Measurements from ENCODE around the gene CYSLTR2. TPM values are rescaled to one million over a fixed set of nuclear protein-coding genes. Genes with fewer than 3 reads are reported as not detected.
A peak's percentile ranks its signal among the peaks of the same experiment; 100 is the strongest.
"Not testable (repeated sequence)": the region's sequence is repeated elsewhere in the genome, so short reads cannot be mapped to it uniquely, and the experiment has no call there.

Gene CYSLTR2
- total RNA-seq, 1 donor from 2014 or later = 9.8 TPM

GRCh38 chr13:48679941-48680680, 26.4 kb downstream of the CYSLTR2 start:
- intact Hi-C loops (cut with DNase I) = no loop called here
- ATAC-seq (no peak), DNase-seq (ENCODE audit: missing footprints) (no peak)

DNA sequence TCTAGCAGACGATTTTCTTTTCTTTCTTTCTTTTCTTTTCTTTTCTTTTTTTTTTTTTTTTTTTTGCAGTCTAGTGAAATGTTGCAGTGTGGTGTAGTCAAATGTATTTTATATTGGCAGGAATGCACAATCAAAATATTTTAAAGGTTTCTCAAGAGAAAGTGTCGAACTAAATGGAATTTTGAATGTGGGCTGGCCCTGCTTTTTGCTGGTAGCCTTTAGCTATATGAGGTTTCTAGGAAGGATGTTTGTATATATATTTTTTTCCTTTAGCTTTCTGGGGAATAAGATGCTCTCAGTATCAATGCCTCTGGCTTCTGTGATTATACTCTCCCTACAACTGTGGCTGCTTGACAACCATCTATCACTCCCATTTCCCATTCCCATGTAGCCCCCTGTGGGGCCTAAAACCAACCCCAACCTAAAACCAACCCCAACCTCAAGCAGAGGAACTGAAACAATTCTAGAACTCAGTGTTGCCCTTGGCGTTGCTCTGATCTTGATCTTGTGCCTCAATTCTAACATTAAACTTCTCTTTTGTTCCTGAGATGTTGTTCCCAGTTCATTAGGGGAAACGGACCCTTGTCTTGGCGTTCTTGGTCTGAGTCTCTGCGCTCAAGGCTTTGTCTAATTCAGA, 27.1 kb downstream of the CYSLTR2 start:
- ATAC-seq (no peak), DNase-seq (ENCODE audit: missing footprints) (no peak)
- intact Hi-C loops (cut with DNase I) = no loop called here

DNA sequence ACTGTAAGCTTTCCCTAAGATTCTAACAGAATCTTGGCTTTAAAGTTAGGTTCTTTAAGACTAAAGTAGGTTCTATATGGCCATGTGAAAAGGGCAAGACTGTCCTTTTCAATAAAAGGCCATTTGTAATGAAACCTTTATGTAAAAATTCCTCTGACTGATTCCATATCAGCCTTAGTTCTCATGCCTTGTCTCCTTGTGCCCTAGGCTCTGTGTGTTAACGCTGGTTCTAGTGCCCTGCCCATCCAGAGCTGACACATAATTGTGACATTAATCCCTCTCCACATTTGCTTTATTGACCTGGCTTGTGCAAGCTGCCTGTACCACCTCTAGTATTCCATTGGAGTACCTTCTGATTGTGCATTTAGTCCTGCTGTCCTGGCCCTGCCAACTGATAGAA, 28.2 kb downstream of the CYSLTR2 start:
- DNase-seq (ENCODE audit: missing footprints) = no peak
- intact Hi-C loops (cut with DNase I) = no loop called here
- no peak for ATAC-seq

DNA sequence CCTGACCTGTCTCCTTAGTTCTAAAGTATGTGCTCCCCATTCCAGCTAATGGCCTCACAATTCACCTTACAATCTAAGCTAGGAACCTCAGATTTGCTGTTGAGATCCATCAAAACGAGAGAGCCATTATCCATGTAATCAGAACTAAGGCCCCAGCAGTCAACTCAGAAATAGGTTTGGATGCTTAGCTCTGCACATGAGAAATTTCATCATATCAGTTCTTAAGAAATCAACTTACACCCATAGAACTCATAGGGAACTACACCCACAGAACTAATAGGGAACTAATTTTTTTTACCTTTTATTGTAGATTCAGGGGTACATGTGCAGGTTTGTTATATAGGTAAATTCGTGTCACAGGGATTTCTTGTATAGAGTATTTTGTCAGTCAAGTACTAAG, 28.7 kb downstream of the CYSLTR2 start:
- no peak for DNase-seq (ENCODE audit: missing footprints)
- intact Hi-C loops (cut with DNase I) = no loop called here
- ATAC-seq = no peak

- intact Hi-C loops (cut with DNase I) = no loop called here
- DNase-seq (ENCODE audit: missing footprints) = no peak
- no peak for ATAC-seq
These were observed 33.0 kb downstream of the CYSLTR2 start for GRCh38 chr13:48686636-48687210.

GRCh38 chr13:48687249-48687648, 33.5 kb downstream of the CYSLTR2 start:
- DNase-seq (ENCODE audit: missing footprints) (no peak), ATAC-seq (no peak)
- intact Hi-C loops (cut with DNase I) = no loop called here

DNA sequence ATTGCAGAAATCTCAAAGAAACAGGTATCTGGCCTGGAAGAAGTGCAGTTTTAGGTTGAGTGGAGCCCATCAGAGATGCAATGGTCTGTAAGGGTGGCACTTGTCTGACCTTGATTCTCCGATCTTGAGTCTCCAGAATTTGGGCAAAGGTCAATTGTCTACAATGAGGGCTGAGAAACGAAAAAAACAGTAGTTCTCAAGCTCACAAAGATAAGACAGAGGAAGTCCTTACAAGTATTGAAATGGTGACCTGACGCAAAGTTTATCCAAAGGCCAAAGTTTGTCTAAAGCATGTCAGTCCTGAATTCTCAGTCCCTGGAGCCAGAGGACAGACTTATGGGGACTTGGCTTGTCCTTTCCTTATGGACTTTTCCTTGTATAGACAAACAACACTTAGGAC, 40.3 kb downstream of the CYSLTR2 start:
- intact Hi-C loops (cut with DNase I) = no loop called here
- no peak for ATAC-seq
- no peak for DNase-seq (ENCODE audit: missing footprints)

DNA sequence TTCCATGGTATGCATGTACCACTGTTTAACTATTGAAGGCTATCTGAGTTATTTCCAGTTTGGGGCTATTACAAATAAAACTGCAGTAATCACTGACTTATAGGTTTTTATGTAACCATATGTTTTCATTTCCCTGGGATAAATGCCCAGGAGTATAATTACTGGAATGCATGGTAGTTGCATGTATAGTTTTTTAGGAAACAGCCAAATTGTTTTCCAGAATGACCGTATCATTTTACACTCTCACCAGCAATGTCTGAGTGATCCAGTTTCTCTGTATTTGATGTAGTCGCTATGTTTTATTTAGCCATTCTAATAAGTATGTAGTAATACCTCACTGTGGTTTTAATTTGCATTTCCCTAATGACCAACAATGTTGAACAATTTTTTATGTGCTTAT, 42.0 kb downstream of the CYSLTR2 start:
- intact Hi-C loops (cut with DNase I) = no loop called here
- ATAC-seq (no peak), DNase-seq (ENCODE audit: missing footprints) (no peak)

DNA sequence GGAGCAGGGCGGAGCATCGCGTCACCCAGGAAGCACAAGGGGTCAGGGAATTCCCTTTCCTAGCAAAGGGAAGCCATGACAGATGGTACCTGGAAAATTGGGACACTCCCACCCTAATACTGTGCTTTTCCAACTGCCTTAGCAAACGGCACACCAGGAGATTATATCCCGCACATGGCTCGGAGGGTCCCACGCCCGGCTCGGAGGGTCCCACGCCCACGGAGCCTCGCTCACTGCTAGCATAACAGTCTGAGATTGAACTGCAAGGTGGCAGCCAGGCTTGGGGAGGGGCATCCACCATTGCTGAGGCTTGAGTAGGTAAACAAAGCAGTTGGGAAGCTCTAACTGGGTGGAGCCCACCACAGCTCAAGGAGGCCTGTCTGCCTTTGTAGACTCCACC, 42.9 kb downstream of the CYSLTR2 start:
- intact Hi-C loops (cut with DNase I); ATAC-seq; DNase-seq (ENCODE audit: missing footprints): not testable (repeated sequence)

GRCh38 chr13:48707405-48707804, 53.7 kb downstream of the CYSLTR2 start:
- no peak for ATAC-seq
- intact Hi-C loops (cut with DNase I) = no loop called here
- DNase-seq (ENCODE audit: missing footprints) = no peak

DNA sequence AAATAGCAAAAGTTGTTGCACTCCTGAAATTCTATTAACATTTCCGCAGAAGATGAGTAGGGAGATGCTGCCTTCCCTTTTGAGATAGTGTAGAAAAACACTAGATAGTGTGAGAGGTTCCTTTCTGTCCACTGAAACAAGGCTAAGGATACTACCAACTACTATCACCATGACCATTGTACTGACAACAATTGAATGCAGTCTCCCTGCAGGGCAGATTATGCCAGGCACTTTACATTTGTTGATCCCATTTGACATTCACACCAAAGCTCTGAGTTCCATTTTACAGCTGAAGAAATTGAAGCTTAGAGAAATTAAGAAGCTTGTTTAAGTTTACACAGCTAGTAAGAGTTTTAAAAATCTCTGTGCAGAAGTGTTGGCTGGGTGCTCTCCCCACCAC, 55.0 kb downstream of the CYSLTR2 start:
- ATAC-seq (no peak), DNase-seq (ENCODE audit: missing footprints) (no peak)
- intact Hi-C loops (cut with DNase I) = no loop called here

DNA sequence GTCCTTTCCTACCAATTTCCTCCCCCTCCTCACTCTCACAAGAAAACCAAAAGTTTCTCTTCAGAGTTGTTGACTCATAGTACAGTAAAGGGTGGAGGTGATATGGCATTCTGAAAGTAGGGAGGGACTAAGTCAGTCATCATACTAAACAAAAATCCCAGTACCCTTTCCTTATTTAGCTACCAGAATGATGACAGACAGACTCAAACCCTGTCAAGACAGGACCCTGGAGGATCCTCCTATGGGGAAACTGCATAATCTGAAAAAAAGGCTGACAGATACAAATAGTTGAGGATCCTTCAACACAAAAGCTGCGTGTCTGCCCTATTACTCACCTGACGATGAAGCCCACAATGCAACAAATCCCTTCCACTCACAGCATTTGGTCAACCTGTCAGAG, 55.5 kb downstream of the CYSLTR2 start:
- no peak for DNase-seq (ENCODE audit: missing footprints)
- ATAC-seq = no peak
- intact Hi-C loops (cut with DNase I) = no loop called here

DNA sequence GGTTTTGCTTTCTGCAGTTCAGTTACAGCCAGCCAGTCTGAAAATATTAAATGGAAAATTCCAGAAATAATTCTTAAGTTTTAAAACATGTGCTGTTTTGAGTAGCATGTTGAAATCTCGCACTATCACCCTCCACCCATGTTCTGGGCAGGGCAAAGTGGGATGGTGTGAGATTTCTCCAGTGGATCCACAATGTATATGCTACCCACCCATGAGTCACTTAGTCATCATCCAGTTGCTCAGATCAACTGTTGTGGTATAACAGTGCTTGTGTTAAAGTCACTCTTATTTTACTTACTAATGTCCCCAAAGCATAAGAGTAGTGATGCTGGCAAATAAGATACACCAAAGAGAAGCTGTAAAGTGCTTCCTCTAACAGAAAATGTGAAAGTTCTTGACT, 56.4 kb downstream of the CYSLTR2 start:
- ATAC-seq (no peak), DNase-seq (ENCODE audit: missing footprints) (no peak)
- intact Hi-C loops (cut with DNase I) = no loop called here

GRCh38 chr13:48712141-48712540, 58.4 kb downstream of the CYSLTR2 start:
- intact Hi-C loops (cut with DNase I) = no loop called here
- DNase-seq (ENCODE audit: missing footprints) (no peak), ATAC-seq (peak; percentile 26)

DNA sequence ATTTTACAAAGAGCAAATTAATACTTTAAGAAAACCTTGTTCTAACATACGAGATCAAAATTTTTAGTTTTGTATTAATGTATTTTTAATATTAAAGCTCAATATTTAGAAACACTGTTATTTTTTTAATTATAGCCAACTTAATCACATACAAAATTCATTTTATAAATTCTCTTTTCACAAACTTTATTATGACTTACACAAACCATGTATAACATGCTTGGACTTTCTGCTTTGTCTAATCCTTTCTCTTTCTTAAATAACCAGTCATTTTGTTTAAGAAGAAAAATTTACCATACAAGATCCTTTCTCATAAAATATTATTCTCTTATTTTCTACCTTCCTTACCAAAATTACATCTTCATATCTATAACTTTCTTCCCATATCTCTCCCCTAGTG, 62.2 kb downstream of the CYSLTR2 start:
- ATAC-seq (no peak), DNase-seq (ENCODE audit: missing footprints) (no peak)
- intact Hi-C loops (cut with DNase I) = no loop called here

DNA sequence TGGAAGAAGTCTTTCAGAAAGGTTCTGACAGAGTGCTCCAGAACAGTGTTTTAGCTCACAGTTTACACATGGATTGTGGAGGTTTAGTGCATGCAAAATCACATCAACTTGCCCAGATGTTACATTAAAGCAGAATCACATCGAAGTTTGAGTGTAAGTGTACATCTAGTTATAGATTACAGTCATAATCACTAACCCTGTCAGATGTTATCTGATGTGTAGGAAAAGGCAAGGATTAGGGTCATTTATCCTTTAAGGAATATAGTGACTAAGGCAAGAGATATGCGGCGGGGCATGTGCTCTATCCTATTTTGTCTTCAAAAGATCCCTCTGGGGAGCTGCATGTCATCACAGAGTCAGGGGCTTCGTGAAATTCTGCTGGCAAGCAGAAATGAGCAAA, 66.9 kb downstream of the CYSLTR2 start:
- intact Hi-C loops (cut with DNase I) = no loop called here
- no peak for DNase-seq (ENCODE audit: missing footprints)
- ATAC-seq = no peak

- DNase-seq (ENCODE audit: missing footprints) (no peak), ATAC-seq (peak; percentile 43)
- intact Hi-C loops (cut with DNase I) = no loop called here
These were observed 69.4 kb downstream of the CYSLTR2 start for GRCh38 chr13:48723168-48723567.

GRCh38 chr13:48725271-48725670, 71.5 kb downstream of the CYSLTR2 start:
- intact Hi-C loops (cut with DNase I) = loop anchor here (5.0 kb wide), 1 partner anchor 63 kb away; no protein-coding TSS in a partner anchor
- ATAC-seq (no peak), DNase-seq (ENCODE audit: missing footprints) (no peak)

DNA sequence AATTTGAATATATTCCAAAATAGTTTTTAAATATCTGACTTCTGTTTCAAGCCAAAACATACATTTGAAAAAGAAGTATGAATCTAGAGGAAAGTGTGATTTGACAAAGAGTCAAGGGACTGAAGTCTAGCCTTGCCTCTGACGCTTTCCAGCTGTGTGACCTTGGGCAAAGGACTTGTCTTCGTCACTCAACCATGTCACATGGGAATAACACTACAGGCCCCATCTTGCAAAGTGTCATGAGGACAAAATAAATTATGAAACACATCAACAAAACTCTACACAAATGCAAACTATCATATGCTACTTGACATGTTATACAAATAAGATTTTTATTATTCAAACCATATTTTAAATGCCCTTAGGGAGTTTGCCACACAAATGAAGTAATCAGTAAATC, 73.0 kb downstream of the CYSLTR2 start:
- ATAC-seq = peak; percentile 86
- intact Hi-C loops (cut with DNase I) = loop anchor here (5.0 kb wide), 1 partner anchor 64 kb away; no protein-coding TSS in a partner anchor
- DNase-seq (ENCODE audit: missing footprints) = no peak
